SU-DHL-6 (cell line): ENCODE measurements around the gene CRIP2.

ENCODE experiments used
- H2AFZ ChIP-seq: fragments of 200-600 bp; sonication (generic); 2 replicates; pipeline ENCODE4 v1.6.1; 2014; ENCODE audit warnings: low read depth, mild to moderate bottlenecking, moderate library complexity, mixed read lengths, antibody characterized with exemption, low read length; ENCODE audit not compliant: severe bottlenecking
- H3F3A ChIP-seq: fragments of 200-600 bp; shearing (Covaris generic); 2 replicates; pipeline ENCODE4 v1.6.0; 2016; ENCODE audit warnings: antibody characterized with exemption, mild to moderate bottlenecking; ENCODE audit not compliant: insufficient read depth
- H3K27ac ChIP-seq: fragments of 200-600 bp; sonication (generic); 2 replicates; pipeline ENCODE4 v1.5.1; 2016; ENCODE audit warnings: low read depth, mild to moderate bottlenecking, low read length, moderate library complexity, mixed read lengths
- H3K27me3 ChIP-seq: fragments of 200-600 bp; sonication (generic), shearing (Covaris generic); 2 replicates; pipeline ENCODE4 v1.6.0; 2014; ENCODE audit warnings: mild to moderate bottlenecking, low read length
- H3K36me3 ChIP-seq: fragments of 200-600 bp; sonication (generic); 2 replicates; pipeline ENCODE4 v1.6.1; 2014; ENCODE audit warnings: mild to moderate bottlenecking, low read length, mixed read lengths
- H3K4me2 ChIP-seq: fragments of 300-600, 200-600 bp; shearing (Covaris generic), sonication (generic); 2 replicates; pipeline ENCODE4 v1.6.0; 2014; ENCODE audit warnings: low read length, low read depth, mild to moderate bottlenecking; ENCODE audit not compliant: poor library complexity, severe bottlenecking
- H3K4me3 ChIP-seq: fragments of 200-600 bp; sonication (generic); 2 replicates; pipeline ENCODE4 v1.5.1; 2014; ENCODE audit warnings: antibody characterized with exemption, low read length, mild to moderate bottlenecking, mixed read lengths; ENCODE audit not compliant: insufficient read depth, poor library complexity, severe bottlenecking
- H3K79me2 ChIP-seq: fragments of 200-600 bp; sonication (generic); 2 replicates; pipeline ENCODE4 v1.6.1; 2014; ENCODE audit warnings: mild to moderate bottlenecking, low read length, moderate library complexity; ENCODE audit not compliant: insufficient read depth
- H3K9ac ChIP-seq: fragments of 200-600 bp; sonication (generic); 2 replicates; pipeline ENCODE4 v1.7.0; 2014; ENCODE audit warnings: mild to moderate bottlenecking, low read length
- H3K9me2 ChIP-seq: fragments of 200-600 bp; sonication (generic); replicated peaks from 2 replicates; pipeline ENCODE4 v1.6.1; 2014; ENCODE audit warnings: low read length; ENCODE audit not compliant: insufficient read depth
- H3K9me3 ChIP-seq: fragments of 200-600 bp; sonication (generic); 2 replicates; pipeline ENCODE4 v1.6.1; 2014; ENCODE audit warnings: low read length, mixed read lengths; ENCODE audit not compliant: insufficient read depth
- H4K20me1 ChIP-seq: fragments of 200-600 bp; sonication (generic); 2 replicates; pipeline ENCODE4 v1.6.1; 2014; ENCODE audit warnings: low read depth, mild to moderate bottlenecking, antibody characterized with exemption, low read length, moderate library complexity, mixed read lengths
- CTCF ChIP-seq: fragments of 200-600 bp; sonication (generic); IDR thresholded peaks from one replicate; pipeline ENCODE4 v1.5.1; 2017; ENCODE audit warnings: antibody characterized with exemption, mild to moderate bottlenecking, low read length, moderate library complexity; ENCODE audit not compliant: insufficient read depth, poor library complexity, severe bottlenecking
- EZH2phosphoT487 ChIP-seq: fragments of 200-600 bp; sonication (generic), shearing (Covaris generic); conservative IDR thresholded peaks from 2 replicates; pipeline ENCODE4 v1.6.1; 2018; ENCODE audit warnings: mild to moderate bottlenecking, antibody characterized with exemption, low read length, moderate library complexity, mixed read lengths

CRIP2 gene

GRCh38 chr14:105432657-105433056, 42.0 kb upstream of the CRIP2 start:
- Histone ChIP-seq H3K9me2 (no peaks in the 10 kb centered on the region), H3F3A (peaks cover 16% of the 10 kb centered on the region), H2AFZ (no peak overlapping the region), H3K9me3 (peaks cover 10% of the 10 kb centered on the region; the same call in 1 of the 2 replicates), H3K9ac (no peak overlapping the region), H3K4me2 (no peak overlapping the region), H3K36me3 (peaks cover 14% of the 10 kb centered on the region), H3K79me2 (peaks cover 93% of the 10 kb centered on the region), H4K20me1 (peaks cover 8% of the 10 kb centered on the region; the same call in 1 of the 2 replicates), H3K4me3 (no peak overlapping the region), H3K27ac (no peak overlapping the region), H3K27me3 (no peaks in the 10 kb centered on the region)
- TF ChIP-seq EZH2phosphoT487: no peak
- TF ChIP-seq CTCF: no peak

- H3K27ac ChIP-seq: no peak overlapping the region
- H3K36me3 ChIP-seq: peaks cover 14% of the 10 kb centered on the region
- H3K79me2 ChIP-seq: peaks cover 93% of the 10 kb centered on the region
- TF ChIP-seq CTCF (no peak), EZH2phosphoT487 (no peak)
- no peak overlapping the region for H3K4me2 ChIP-seq
- H3F3A ChIP-seq: peaks cover 16% of the 10 kb centered on the region
- no peaks in the 10 kb centered on the region for H3K27me3 ChIP-seq
- no peak overlapping the region for H3K9ac ChIP-seq
- no peak overlapping the region for H3K4me3 ChIP-seq
- H2AFZ ChIP-seq: no peak overlapping the region
- no peaks in the 10 kb centered on the region for H3K9me2 ChIP-seq
- peaks cover 8% of the 10 kb centered on the region; the same call in 1 of the 2 replicates for H4K20me1 ChIP-seq
- H3K9me3 ChIP-seq: peaks cover 10% of the 10 kb centered on the region; the same call in 1 of the 2 replicates
These were observed 41.4 kb upstream of the CRIP2 start for GRCh38 chr14:105433161-105433605.

GRCh38 chr14:105436402-105436801, 38.2 kb upstream of the CRIP2 start:
- Histone ChIP-seq H3K4me2 (no peak overlapping the region), H3K4me3 (no peak overlapping the region), H3K27me3 (no peaks in the 10 kb centered on the region), H2AFZ (no peak overlapping the region), H3K9ac (no peak overlapping the region), H3K9me3 (peaks cover 10% of the 10 kb centered on the region; the same call in 1 of the 2 replicates), H3K27ac (no peak overlapping the region), H3K9me2 (no peaks in the 10 kb centered on the region), H3K79me2 (peaks cover 89% of the 10 kb centered on the region), H3F3A (peaks cover 16% of the 10 kb centered on the region), H3K36me3 (peaks cover 6% of the 10 kb centered on the region; the same call in 1 of the 2 replicates), H4K20me1 (no peaks in the 10 kb centered on the region; the same call in 1 of the 2 replicates)
- TF ChIP-seq EZH2phosphoT487 (no peak), CTCF (no peak)
